NCI-H2029 treated with DMSO at 0.1 percent for 48 hours (cell line): ENCODE measurements around the gene TNKS1BP1.
A peak's percentile ranks its signal among the peaks of the same experiment; 100 is the strongest.
"Not testable (repeated sequence)": the region's sequence is repeated elsewhere in the genome, so short reads cannot be mapped to it uniquely, and the experiment has no call there.

Source experiments
- DNase-seq: peaks from one replicate; lab custom pipeline; 2025; lab: John Stamatoyannopoulos, UW

The TNKS1BP1 gene

DNA sequence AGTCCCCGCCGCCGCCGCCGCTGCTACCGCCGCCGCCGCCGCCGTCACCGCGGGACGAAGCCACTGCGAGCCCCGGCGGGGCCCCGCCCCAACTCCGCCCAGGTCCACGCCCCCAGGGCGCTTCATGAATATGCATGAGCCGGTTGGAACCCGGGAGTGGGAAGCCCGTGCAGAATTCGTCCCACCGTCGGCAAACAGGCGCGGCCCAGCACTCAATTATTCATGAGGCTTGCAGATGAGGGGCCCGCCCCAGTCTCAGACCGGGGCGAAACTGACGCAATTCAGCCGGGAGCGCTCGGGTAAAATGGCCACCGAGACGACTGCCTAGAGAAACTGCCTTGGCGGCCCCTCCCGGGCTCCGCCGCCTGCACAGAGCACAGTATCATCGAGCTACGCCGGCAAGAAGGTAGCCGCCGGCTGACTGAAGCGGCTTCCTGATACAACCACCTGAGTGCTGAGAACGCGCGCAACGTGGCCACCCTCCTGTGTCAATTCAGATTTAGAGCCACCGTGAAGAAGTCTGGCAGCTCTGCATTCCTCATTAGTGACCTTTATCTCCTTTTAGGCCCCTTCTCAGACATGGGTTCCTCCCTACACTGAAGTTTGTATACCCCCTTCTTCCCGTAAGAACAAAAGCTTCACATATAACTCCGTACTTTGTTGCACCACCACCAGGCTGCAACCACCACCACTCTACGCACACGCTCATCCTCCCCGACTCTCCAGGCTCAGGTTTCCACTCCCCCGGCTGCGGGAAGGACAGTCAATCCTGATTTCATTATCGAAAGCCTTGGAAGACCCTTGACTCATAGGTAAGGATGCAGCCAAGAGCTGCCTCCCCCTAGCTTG lies at the start of gene TNKS1BP1:
Gene TNKS1BP1, minus strand, starts transcription at position 67 of the 849 bp plus-strand sequence. CDS start 3,067 bp downstream, outside the sequence.
- DNase-seq = peak; percentile 88

- DNase-seq = no peak
Measured at GRCh38 chr11:57373146-57373545, 48.4 kb upstream of the TNKS1BP1 start.

GRCh38 chr11:57370941-57371340 lies 46.2 kb upstream of the TNKS1BP1 start:
- DNase-seq = no peak

DNA sequence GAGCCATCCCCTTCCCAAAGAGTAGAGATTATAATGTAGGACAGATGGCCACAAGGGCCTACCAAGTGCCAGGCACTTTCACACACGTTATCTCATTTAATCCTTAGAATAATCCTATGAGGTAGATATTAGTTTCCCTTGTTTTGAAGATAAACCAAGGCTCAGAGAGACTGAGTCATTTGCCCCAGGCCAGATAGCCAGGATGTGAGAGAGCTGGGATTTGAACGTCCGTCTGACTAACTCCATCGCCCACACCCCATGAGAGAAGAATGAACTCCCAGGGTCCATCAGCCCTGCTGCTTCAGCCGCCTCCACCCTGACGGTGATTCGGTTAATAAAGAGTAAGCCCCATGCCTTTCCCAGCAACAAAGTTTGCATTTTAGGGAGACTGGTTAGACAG lies 45.5 kb upstream of the TNKS1BP1 start:
- no peak for DNase-seq

DNA sequence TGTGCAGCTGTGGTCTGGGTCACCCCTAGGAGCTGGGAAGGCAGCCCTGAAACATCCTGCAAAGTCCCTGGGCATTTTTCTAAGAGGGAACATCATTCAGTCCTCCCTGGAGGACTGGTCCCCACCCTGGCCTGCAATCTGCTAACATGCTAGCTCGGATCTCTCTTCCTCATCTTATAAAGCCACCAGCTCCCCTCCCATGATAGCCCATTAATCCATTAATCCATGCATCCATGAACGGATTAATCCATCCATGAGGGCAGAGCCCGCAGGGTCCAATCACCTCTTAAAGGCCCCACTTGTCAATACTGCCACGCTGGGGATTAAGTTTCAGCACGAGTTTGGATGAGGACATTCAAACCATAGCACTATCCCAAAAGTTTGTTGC lies 44.1 kb upstream of the TNKS1BP1 start:
- DNase-seq = no peak

GRCh38 chr11:57368106-57368844 lies 43.5 kb upstream of the TNKS1BP1 start:
- DNase-seq = peak; percentile 57

- DNase-seq = no peak
Measured at GRCh38 chr11:57364851-57365660, 40.3 kb upstream of the TNKS1BP1 start.

- no peak for DNase-seq
Measured at GRCh38 chr11:57363131-57364080, 38.7 kb upstream of the TNKS1BP1 start.

DNA sequence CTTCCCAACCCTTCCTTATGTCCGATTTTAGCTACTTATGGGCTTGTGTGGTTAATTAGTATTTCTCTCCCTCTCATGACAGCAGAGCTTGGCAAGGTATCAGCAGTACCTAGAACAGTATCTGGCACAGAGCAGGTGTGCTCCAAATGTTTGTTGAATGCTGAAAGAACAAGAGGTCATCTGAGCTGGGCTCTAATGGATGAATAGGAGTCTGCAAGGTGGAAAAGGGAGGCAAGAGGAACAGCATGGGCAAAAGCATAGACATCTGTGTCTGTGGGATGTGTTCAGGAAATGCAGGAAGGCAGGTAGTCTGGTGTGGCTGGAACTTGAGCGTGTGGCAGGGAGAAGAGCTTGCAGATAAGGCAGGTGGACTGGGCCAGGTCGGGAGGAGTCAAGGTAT lies 37.2 kb upstream of the TNKS1BP1 start:
- peak; percentile 20 for DNase-seq

DNA sequence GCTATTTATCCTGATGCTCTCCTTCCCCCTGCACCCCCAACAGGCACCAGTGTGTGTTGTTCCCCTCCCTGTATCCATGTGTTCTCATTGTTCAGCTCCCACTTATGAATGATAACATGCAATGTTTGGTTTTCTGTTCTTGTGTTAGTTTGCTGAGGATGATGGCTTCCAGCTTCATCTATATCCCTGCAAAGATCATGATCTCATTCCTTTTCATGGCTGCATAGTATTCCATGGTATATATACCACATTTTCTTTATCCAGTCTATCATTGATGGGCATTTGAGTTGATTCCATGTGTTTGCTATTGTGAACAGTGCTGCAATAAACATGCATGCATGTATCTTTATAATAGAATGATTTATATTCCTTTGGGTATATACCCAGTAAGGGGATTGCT lies 36.7 kb upstream of the TNKS1BP1 start:
- DNase-seq = not testable (repeated sequence)

- DNase-seq = no peak
Measured at GRCh38 chr11:57360991-57361390, 36.2 kb upstream of the TNKS1BP1 start.

GRCh38 chr11:57359896-57360690 lies 35.3 kb upstream of the TNKS1BP1 start:
- DNase-seq = no peak

DNA sequence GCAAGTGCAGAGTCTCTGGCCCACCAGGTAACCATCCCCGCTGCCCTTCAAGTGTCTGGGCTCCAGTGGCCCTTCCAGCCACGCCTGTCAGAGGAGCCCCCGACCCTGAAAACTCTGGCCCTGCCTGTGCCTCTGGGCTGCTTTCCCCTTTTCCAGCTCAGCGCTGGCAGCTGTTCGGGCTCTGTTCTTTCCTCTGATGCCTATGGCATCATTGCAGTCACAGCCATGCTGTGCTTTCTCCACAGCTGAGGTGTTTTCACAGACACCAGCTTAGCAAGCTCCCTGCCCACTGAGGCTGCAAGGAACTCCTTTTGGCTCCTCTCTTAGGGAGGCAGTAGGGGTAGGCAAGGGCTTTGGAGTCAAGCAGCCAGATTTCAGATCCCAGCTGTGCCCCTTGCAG lies 34.6 kb upstream of the TNKS1BP1 start:
- no peak for DNase-seq

DNA sequence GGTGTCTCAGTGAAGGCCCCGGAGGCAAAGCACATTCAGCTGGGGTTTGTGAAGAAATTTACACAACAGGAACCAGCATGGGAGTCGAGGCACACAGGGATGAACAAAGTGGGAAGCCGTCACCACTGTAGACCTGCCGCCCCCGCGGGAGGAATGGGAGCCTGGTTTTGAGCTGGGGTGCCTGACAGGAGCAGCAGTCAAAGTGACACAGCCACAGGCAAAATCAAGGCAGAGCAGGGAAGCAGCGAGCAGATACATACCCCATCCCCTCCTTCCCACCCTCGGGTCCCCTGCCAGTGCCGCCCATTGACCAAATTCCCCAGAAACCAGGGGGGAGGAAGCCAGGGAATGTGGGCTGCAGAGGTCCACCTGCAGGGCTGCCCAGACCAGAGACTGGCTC lies 34.2 kb upstream of the TNKS1BP1 start:
- DNase-seq = no peak

DNA sequence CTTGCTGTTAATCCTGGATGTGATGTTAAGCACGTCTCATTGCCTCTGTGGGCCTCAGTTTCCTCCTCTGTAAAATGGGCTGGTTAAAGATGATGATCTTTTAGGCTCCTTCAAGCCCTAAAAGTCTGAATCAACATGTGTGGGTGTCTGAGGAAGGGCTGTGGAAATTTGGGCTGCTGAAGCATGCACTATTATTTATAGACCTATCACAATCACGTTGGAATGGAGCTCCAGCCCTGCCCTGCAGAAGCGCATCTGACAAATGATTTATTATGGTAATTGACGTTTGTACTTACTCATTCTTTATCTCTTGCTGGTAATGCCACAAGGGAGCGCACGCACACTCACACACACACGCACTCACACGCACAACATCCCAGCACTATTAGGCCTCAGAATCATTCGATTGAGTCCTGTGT lies 33.8 kb upstream of the TNKS1BP1 start:
- no peak for DNase-seq

DNA sequence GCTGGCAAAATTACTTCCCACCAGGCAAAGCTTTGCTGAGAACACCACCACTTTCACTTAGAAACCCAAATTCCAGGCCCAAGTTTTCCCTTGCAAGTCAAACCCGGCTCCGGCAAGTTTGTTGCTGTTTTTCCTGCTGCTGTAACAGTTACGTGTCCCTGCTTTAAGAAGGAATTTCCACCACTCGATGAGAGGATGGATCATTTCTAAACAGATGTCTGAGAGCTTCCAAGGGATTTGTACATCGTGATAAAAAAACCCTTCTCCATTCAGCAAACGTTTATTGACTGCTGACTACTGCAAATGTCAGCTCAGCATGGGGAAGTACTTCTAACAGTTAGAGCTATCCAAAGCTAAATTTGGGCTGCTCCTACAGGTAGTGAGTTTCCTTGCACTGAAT lies 33.1 kb upstream of the TNKS1BP1 start:
- DNase-seq = no peak

- DNase-seq = no peak
Measured at GRCh38 chr11:57357310-57357709, 32.6 kb upstream of the TNKS1BP1 start.

DNA sequence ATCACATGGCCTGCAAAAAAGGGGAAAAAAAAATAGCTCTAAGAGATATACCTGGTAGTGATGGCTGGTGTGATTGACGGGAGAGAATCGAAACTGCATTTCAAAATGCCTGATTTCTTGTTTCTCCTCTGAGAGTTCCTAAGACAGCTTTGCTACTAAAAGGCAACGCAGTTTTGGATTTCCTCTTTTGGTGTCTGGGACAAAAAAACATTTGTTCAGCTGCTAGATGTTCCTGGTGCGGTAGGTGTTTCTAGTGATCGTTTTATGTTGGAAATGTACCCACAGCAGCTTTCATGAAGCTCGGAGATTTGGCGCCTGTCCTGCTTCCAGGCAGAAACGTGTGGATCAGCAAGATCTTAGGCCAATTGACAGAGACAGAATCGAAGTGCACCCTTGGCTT lies 31.5 kb upstream of the TNKS1BP1 start:
- no peak for DNase-seq

DNA sequence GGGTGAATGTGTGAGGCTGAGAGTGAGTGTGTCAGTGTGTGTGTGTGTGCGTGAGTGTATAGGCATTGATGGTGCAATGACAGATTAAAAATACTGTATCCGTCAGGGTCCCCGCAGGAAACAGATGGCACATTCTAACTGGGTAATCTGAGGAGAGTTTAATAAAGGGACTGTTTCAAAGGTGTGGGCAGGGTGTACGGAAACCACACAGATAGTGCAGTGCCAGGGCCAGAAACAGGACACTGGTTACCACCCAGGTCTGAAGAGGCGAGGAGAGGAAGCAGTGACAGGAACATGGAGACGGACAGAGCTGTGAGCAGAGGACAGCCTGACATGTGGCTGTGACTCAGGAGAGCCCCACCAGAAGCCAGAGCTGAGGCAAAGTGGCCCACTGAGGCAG lies 29.9 kb upstream of the TNKS1BP1 start:
- no peak for DNase-seq

DNA sequence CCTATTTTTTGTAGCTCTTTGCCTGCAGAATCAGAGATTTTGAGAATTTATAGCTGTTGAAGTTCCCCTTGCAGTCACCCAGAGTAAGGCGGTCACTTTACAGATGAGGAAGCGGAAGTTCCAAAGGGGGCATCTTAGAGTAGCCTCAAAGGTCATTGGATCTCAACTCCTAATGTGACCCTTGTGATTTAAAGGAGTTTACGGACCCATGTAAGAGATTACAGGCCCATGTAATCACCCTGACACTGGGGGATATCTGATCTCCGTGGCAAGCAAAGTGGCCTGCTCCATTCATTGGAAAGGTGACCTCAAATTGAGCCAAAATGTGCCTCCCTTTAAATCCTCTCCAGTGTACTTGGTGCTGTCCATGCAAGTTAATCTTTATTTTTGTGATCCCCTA lies 29.1 kb upstream of the TNKS1BP1 start:
- no peak for DNase-seq
